GM13977 (cell line): Measurements from ENCODE around the gene LZTS3.
"Not testable (repeated sequence)": the region's sequence is repeated elsewhere in the genome, so short reads cannot be mapped to it uniquely, and the experiment has no call there.

Source experiments
- DNase-seq: peaks from one replicate; pipeline ENCODE4 v3.0.0; 2012; ENCODE audit warnings: low spot score
- CTCF ChIP-seq: IDR thresholded peaks from 2 replicates; pipeline ENCODE4 v1.5.1; 2012; ENCODE audit warnings: mild to moderate bottlenecking, control low read depth; ENCODE audit not compliant: insufficient read depth; ENCODE audit errors: extremely low read depth, missing control alignments
- in situ Hi-C: fragments of 300-500 bp; cut with MboI; formaldehyde crosslinking; loops from one replicate; pipeline ENCODE4 v1.12.0; 2022; ENCODE audit warnings: low sequenced_read_pairs, low pct_unique_long_range_greater_than_20kb, mixed read lengths, inconsistent platforms; ENCODE audit not compliant: unreplicated experiment

LZTS3 gene

GRCh38 chr20:3123542-3123941 is 49.8 kb downstream of the LZTS3 start:
- TF ChIP-seq CTCF: no peak
- DNase-seq: no peak
- in situ Hi-C loops: no loop called here

- TF ChIP-seq CTCF: no peak
- no peak for DNase-seq
- in situ Hi-C loops: no loop called here
Measured at GRCh38 chr20:3121955-3122610, 51.3 kb downstream of the LZTS3 start.

GRCh38 chr20:3121271-3121911 is 52.0 kb downstream of the LZTS3 start:
- DNase-seq: no peak
- no peak for TF ChIP-seq CTCF
- in situ Hi-C loops: no loop called here

GRCh38 chr20:3119044-3119443 is 54.3 kb downstream of the LZTS3 start:
- no peak for TF ChIP-seq CTCF
- no peak for DNase-seq
- in situ Hi-C loops: no loop called here

- TF ChIP-seq CTCF: peak; percentile 58
Measured at GRCh38 chr20:3117839-3118379, 55.4 kb downstream of the LZTS3 start.

GRCh38 chr20:3116341-3116740 is 57.0 kb downstream of the LZTS3 start:
- no peak for TF ChIP-seq CTCF
- in situ Hi-C loops: no loop called here
- no peak for DNase-seq

More at GRCh38 chr20:3117839-3118379, 55.4 kb downstream of the LZTS3 start:
- in situ Hi-C loops: not testable (repeated sequence)
- DNase-seq: peak; percentile 48
